A673 (cell line): ENCODE measurements around the gene POLN. TPM values are rescaled to one million over a fixed set of nuclear protein-coding genes. Genes with fewer than 3 reads are reported as not detected.

ENCODE experiments used
- BruUV-seq: library from RNA; stranded (reverse); fragments of 400-500 nt; replicated peaks from 2 replicates; lab custom pipeline; 2021; lab: Mats Ljungman, UMichigan
- CTCF ChIA-PET: fragments of 300-600 bp; sonication (Branson Sonifier 250); formaldehyde crosslinking; loops from one replicate; lab custom pipeline; 2022; ENCODE audit warnings: antibody characterized with exemption; lab: Charles Lee
- POLR2A ChIA-PET: fragments of 300-600 bp; sonication (Branson Sonifier 250); formaldehyde crosslinking; loops from one replicate; lab custom pipeline; 2022; ENCODE audit warnings: antibody characterized with exemption; ENCODE audit not compliant: low non-redundant PET; lab: Charles Lee
- DNase-seq: peaks from one replicate; pipeline ENCODE4 v3.0.0-alpha.2; 2015; ENCODE audit warnings: low spot score
- H3K27ac ChIP-seq: fragments of 200-600 bp; sonication (generic); 2 replicates; pipeline ENCODE4 v1.5.1; 2016; ENCODE audit warnings: mixed run types, low read depth, mild to moderate bottlenecking, mixed read lengths, antibody characterized with exemption, low read length; ENCODE audit not compliant: poor library complexity, severe bottlenecking
- H3K27me3 ChIP-seq: fragments of 200-600 bp; sonication (generic); replicated peaks from 2 replicates; pipeline ENCODE4 v1.6.1; 2017; ENCODE audit warnings: mixed run types, low read depth, mild to moderate bottlenecking, mixed read lengths, antibody characterized with exemption, low read length; ENCODE audit not compliant: insufficient read depth, poor library complexity
- H3K36me3 ChIP-seq: fragments of 200-600 bp; sonication (generic); 2 replicates; pipeline ENCODE4 v1.6.1; 2016; ENCODE audit warnings: mixed run types, mild to moderate bottlenecking, mixed read lengths, antibody characterized with exemption, low read length; ENCODE audit not compliant: insufficient read depth, poor library complexity, severe bottlenecking
- H3K4me1 ChIP-seq: fragments of 200-600 bp; sonication (generic); 2 replicates; pipeline ENCODE4 v1.6.1; 2017; ENCODE audit warnings: mixed run types, mild to moderate bottlenecking, mixed read lengths, antibody characterized with exemption, low read length; ENCODE audit not compliant: insufficient read depth, poor library complexity, severe bottlenecking
- H3K4me3 ChIP-seq: fragments of 200-600 bp; sonication (generic); 2 replicates; pipeline ENCODE4 v1.5.1; 2016; ENCODE audit warnings: low read depth, mixed run types, mild to moderate bottlenecking, mixed read lengths, low read length; ENCODE audit not compliant: poor library complexity, severe bottlenecking
- H3K9me3 ChIP-seq: fragments of 200-600 bp; sonication (generic); 2 replicates; pipeline ENCODE4 v1.6.1; 2016; ENCODE audit warnings: mixed run types, low read depth, mild to moderate bottlenecking, mixed read lengths, antibody characterized with exemption, low read length; ENCODE audit not compliant: poor library complexity, severe bottlenecking
- CTCF ChIP-seq: fragments of 300-800, 200-600 bp; sonication (generic); conservative IDR thresholded peaks from 2 replicates; pipeline ENCODE4 v1.5.1; 2017; ENCODE audit warnings: low read depth, mild to moderate bottlenecking, antibody characterized with exemption, low read length, moderate library complexity, mixed read lengths
- EZH2 ChIP-seq: fragments of 200-600 bp; sonication (generic); IDR thresholded peaks from 2 replicates; pipeline ENCODE4 v1.6.1; 2017; ENCODE audit warnings: borderline replicate concordance, low read depth, mild to moderate bottlenecking, mixed read lengths, antibody characterized with exemption, low read length; ENCODE audit not compliant: poor library complexity, severe bottlenecking
- intact Hi-C: fragments of 100-400 bp; cut with micrococcal nuclease; formaldehyde crosslinking; loops from one replicate; pipeline ENCODE4 v1.10.0; 2022; ENCODE audit not compliant: unreplicated experiment
- total RNA-seq: library from RNA; stranded (reverse); gene quantifications from 2 replicates; pipeline ENCODE4 v1.2.3, GENCODE V29; 2021

The POLN gene
- total RNA-seq, 1 experiment from 2014 or later: 4.0 TPM

- Histone ChIP-seq H3K27me3 (no peaks in the 10 kb centered on the region), H3K4me3 (no peak overlapping the region), H3K9me3 (no peaks in the 10 kb centered on the region), H3K36me3 (no peaks in the 10 kb centered on the region), H3K27ac (no peak overlapping the region), H3K4me1 (no peaks in the 10 kb centered on the region)
- no peak for TF ChIP-seq EZH2
- no peak for TF ChIP-seq CTCF
- CTCF ChIA-PET: no interaction called here
- DNase-seq: no peak
- intact Hi-C loops: no loop called here
- POLR2A ChIA-PET: no interaction called here
- no TSS peak for BruUV-seq
Measured at GRCh38 chr4:2073808-2074481, 168.0 kb downstream of the POLN start.

- no peaks in the 10 kb centered on the region for H3K36me3 ChIP-seq
- DNase-seq: no peak
- TF ChIP-seq EZH2 (no peak), CTCF (no peak)
Measured at GRCh38 chr4:2072971-2073807, 168.7 kb downstream of the POLN start.

GRCh38 chr4:2071912-2072867 is 169.7 kb downstream of the POLN start:
- no peaks in the 10 kb centered on the region for H3K9me3 ChIP-seq
- BruUV-seq: no TSS peak
- no peaks in the 10 kb centered on the region for H3K4me1 ChIP-seq
- no peak overlapping the region for H3K4me3 ChIP-seq
- H3K36me3 ChIP-seq: no peaks in the 10 kb centered on the region
- ChIA-PET POLR2A (no interaction called here), CTCF (no interaction called here)
- no peak for DNase-seq
- H3K27me3 ChIP-seq: no peaks in the 10 kb centered on the region
- intact Hi-C loops: no loop called here
- TF ChIP-seq CTCF (no peak), EZH2 (no peak)
- no peak overlapping the region for H3K27ac ChIP-seq

More at GRCh38 chr4:2072971-2073807, 168.7 kb downstream of the POLN start:
- Histone ChIP-seq H3K9me3 (no peaks in the 10 kb centered on the region), H3K27ac (no peak overlapping the region), H3K27me3 (no peaks in the 10 kb centered on the region), H3K4me1 (no peaks in the 10 kb centered on the region), H3K4me3 (no peak overlapping the region)
- BruUV-seq: no TSS peak
- CTCF ChIA-PET: no interaction called here
- POLR2A ChIA-PET: no interaction called here
- intact Hi-C loops: no loop called here
